GM21447 (cell line): ENCODE results near the gene PSME3IP1.
"Not testable (repeated sequence)": the region's sequence is repeated elsewhere in the genome, so short reads cannot be mapped to it uniquely, and the experiment has no call there.

Experiments used
- ATAC-seq: cut with Tn5 transposase; IDR thresholded peaks from one replicate; pipeline ENCODE4 v1.9.1; 2021; ENCODE audit not compliant: unreplicated experiment

Gene PSME3IP1

GRCh38 chr16:57185945-57186871 lies at the start of gene PSME3IP1, which contains the start of gene RSPRY1:
Gene PSME3IP1, minus strand, starts transcription at chr16:57186039. Its CDS starts 12,185 bp downstream, at chr16:57173854.
Gene RSPRY1, plus strand, starts transcription at chr16:57186329. Its CDS starts 18,330 bp downstream, at chr16:57204659.
- ATAC-seq, result peak; percentile 92

GRCh38 chr16:57235128-57236021 lies 49.5 kb upstream of the PSME3IP1 start:
- no peak for ATAC-seq

GRCh38 chr16:57234707-57235092 lies 48.9 kb upstream of the PSME3IP1 start:
- no peak for ATAC-seq

GRCh38 chr16:57233944-57234706 lies 48.3 kb upstream of the PSME3IP1 start:
- no peak for ATAC-seq

GRCh38 chr16:57231821-57232350 lies 46.0 kb upstream of the PSME3IP1 start:
- no peak for ATAC-seq

- no peak for ATAC-seq
Observed at GRCh38 chr16:57229079-57229478, 43.2 kb upstream of the PSME3IP1 start.

GRCh38 chr16:57226701-57227621 lies 41.1 kb upstream of the PSME3IP1 start:
- ATAC-seq, result no peak

- no peak for ATAC-seq
Observed at GRCh38 chr16:57225978-57226377, 40.1 kb upstream of the PSME3IP1 start.

GRCh38 chr16:57224651-57225335 lies 39.0 kb upstream of the PSME3IP1 start:
- no peak for ATAC-seq

GRCh38 chr16:57223057-57223456 lies 37.2 kb upstream of the PSME3IP1 start:
- ATAC-seq, result no peak

- no peak for ATAC-seq
Observed at GRCh38 chr16:57216968-57217367, 31.1 kb upstream of the PSME3IP1 start.

GRCh38 chr16:57213462-57213861 lies 27.6 kb upstream of the PSME3IP1 start:
- no peak for ATAC-seq

GRCh38 chr16:57209780-57210179 lies 23.9 kb upstream of the PSME3IP1 start:
- ATAC-seq, result no peak

- no peak for ATAC-seq
Observed at GRCh38 chr16:57208926-57209325, 23.1 kb upstream of the PSME3IP1 start.

- no peak for ATAC-seq
Observed at GRCh38 chr16:57204675-57205074, 18.8 kb upstream of the PSME3IP1 start.

- no peak for ATAC-seq
Observed at GRCh38 chr16:57203451-57203850, 17.6 kb upstream of the PSME3IP1 start.

GRCh38 chr16:57202095-57202886 lies 16.5 kb upstream of the PSME3IP1 start:
- no peak for ATAC-seq

GRCh38 chr16:57200926-57201325 lies 15.1 kb upstream of the PSME3IP1 start:
- not testable (repeated sequence) for ATAC-seq
